Stimulated activated CD8-positive, alpha-beta memory T cell treated with anti-CD3 and anti-CD28 coated beads, Interleukin-7, amount 100 ng/mL, for 24 hours (primary cell): ENCODE data around the gene IGFBP5.

Experiments
- DNase-seq: peaks from one replicate; pipeline ENCODE4 v3.0.0-alpha.2; 2020; ENCODE audit warnings: low read depth

Gene IGFBP5

GRCh38 chr2:216664593-216665034 lies 30.7 kb downstream of the IGFBP5 start:
- no peak for DNase-seq

- no peak for DNase-seq
These were observed 31.5 kb downstream of the IGFBP5 start for GRCh38 chr2:216663846-216664245.

- DNase-seq = no peak
These were observed 32.2 kb downstream of the IGFBP5 start for GRCh38 chr2:216663106-216663505.

- no peak for DNase-seq
These were observed 33.5 kb downstream of the IGFBP5 start for GRCh38 chr2:216661639-216662375.

- DNase-seq = no peak
These were observed 34.3 kb downstream of the IGFBP5 start for GRCh38 chr2:216661051-216661450.

GRCh38 chr2:216660496-216660895 lies 34.9 kb downstream of the IGFBP5 start:
- no peak for DNase-seq

- no peak for DNase-seq
These were observed 36.1 kb downstream of the IGFBP5 start for GRCh38 chr2:216659276-216659675.

GRCh38 chr2:216658757-216659156 lies 36.6 kb downstream of the IGFBP5 start:
- DNase-seq = no peak

GRCh38 chr2:216657980-216658379 lies 37.4 kb downstream of the IGFBP5 start:
- no peak for DNase-seq

GRCh38 chr2:216657086-216657855 lies 38.1 kb downstream of the IGFBP5 start:
- no peak for DNase-seq

- DNase-seq = no peak
These were observed 40.8 kb downstream of the IGFBP5 start for GRCh38 chr2:216654528-216655052.

GRCh38 chr2:216653931-216654365 lies 41.4 kb downstream of the IGFBP5 start:
- DNase-seq = no peak

GRCh38 chr2:216653093-216653799 lies 42.1 kb downstream of the IGFBP5 start:
- DNase-seq = no peak

- no peak for DNase-seq
These were observed 42.8 kb downstream of the IGFBP5 start for GRCh38 chr2:216652566-216652965.

- DNase-seq = no peak
These were observed 43.9 kb downstream of the IGFBP5 start for GRCh38 chr2:216651351-216651881.

- no peak for DNase-seq
These were observed 44.6 kb downstream of the IGFBP5 start for GRCh38 chr2:216650626-216651257.

GRCh38 chr2:216649574-216649973 lies 45.8 kb downstream of the IGFBP5 start:
- DNase-seq = no peak

- no peak for DNase-seq
These were observed 47.2 kb downstream of the IGFBP5 start for GRCh38 chr2:216648105-216648504.

- DNase-seq = no peak
These were observed 49.2 kb downstream of the IGFBP5 start for GRCh38 chr2:216646116-216646515.

- DNase-seq = no peak
These were observed 49.8 kb downstream of the IGFBP5 start for GRCh38 chr2:216645636-216645950.

- DNase-seq = no peak
These were observed 50.3 kb downstream of the IGFBP5 start for GRCh38 chr2:216644842-216645635.
